Measurements from ENCODE around the gene CDC14B. TPM values are rescaled to one million over a fixed set of nuclear protein-coding genes. Genes with fewer than 3 reads are reported as not detected.
"Not testable (repeated sequence)": the region's sequence is repeated elsewhere in the genome, so short reads cannot be mapped to it uniquely, and the experiment has no call there.

The CDC14B gene
- total RNA-seq, 4 donors from 2014 or later: 19.8 to 28.8 (median 23.6) TPM

DNA sequence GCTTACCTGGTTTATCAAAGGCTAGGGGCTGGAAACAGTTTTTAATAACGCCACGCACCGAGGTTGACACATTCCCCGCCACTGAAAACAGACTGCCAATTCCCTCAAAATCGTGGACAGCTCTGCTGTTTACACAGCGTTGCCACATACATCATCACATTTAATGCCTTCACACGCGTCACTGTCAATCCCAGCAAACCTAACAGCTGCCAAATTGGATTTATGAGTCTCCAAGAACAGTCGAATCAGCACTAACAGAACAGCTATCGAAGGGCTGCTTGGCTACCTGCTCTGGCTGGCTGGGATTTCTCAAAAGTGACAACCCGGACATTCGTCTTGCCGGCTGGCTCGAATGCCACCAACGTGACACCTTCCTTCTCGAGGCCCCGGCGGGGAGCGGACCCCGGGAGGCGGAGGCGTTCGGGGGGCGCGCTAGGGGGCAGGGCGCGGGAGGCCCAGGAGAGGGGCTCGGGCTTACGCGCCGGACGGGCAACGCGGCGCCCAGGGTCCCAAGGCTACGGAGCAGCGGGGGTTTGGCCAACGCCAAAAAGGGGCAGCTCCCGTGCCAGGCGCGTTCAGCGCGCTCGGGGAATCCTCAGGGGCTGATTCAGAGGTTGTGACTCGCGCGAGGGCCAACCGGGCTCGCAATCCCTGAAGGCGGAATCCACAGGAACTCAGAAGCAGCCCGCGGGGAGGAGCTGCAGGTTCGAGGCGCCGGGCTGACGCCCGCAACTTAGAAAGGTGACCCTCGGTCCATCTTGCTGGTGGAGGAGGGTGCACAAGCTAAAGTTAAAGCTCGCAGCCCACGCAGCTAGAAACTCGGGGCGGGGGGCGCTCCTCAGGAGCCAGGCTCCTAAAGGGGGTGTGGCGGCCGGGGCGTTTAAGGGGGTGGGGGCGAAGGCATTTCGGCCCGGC is 1.2 kb downstream of the CDC14B start:
- peak; percentile 37 for ATAC-seq
- TF ChIP-seq POLR2A (IDR thresholded peaks at IDR 0.05): no peak
- TF ChIP-seq, protein P1, sequence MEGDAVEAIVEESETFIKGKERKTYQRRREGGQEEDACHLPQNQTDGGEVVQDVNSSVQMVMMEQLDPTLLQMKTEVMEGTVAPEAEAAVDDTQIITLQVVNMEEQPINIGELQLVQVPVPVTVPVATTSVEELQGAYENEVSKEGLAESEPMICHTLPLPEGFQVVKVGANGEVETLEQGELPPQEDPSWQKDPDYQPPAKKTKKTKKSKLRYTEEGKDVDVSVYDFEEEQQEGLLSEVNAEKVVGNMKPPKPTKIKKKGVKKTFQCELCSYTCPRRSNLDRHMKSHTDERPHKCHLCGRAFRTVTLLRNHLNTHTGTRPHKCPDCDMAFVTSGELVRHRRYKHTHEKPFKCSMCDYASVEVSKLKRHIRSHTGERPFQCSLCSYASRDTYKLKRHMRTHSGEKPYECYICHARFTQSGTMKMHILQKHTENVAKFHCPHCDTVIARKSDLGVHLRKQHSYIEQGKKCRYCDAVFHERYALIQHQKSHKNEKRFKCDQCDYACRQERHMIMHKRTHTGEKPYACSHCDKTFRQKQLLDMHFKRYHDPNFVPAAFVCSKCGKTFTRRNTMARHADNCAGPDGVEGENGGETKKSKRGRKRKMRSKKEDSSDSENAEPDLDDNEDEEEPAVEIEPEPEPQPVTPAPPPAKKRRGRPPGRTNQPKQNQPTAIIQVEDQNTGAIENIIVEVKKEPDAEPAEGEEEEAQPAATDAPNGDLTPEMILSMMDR (IDR thresholded peaks at IDR 0.05): peak in 1 of 4 experiments; percentile 18
- Histone ChIP-seq H3K27ac (peak overlapping the region; percentile 73 to 90 (median 87)), H3K9me3 (no peaks in the 10 kb centered on the region), H3K4me1 (peaks cover 0 to 29% (median 0%) of the 10 kb centered on the region in 3 donors), H3K4me3 (peak overlapping the region; percentile 92 to 96), H3K36me3 (no peaks in the 10 kb centered on the region), H3K27me3 (no peaks in the 10 kb centered on the region)
- WGBS, 2 donors (ENCODE audit: low coverage in 1 of 2): 36 to 50% methylated on average over 5 to 10 of the region's 69 CpGs

DNA sequence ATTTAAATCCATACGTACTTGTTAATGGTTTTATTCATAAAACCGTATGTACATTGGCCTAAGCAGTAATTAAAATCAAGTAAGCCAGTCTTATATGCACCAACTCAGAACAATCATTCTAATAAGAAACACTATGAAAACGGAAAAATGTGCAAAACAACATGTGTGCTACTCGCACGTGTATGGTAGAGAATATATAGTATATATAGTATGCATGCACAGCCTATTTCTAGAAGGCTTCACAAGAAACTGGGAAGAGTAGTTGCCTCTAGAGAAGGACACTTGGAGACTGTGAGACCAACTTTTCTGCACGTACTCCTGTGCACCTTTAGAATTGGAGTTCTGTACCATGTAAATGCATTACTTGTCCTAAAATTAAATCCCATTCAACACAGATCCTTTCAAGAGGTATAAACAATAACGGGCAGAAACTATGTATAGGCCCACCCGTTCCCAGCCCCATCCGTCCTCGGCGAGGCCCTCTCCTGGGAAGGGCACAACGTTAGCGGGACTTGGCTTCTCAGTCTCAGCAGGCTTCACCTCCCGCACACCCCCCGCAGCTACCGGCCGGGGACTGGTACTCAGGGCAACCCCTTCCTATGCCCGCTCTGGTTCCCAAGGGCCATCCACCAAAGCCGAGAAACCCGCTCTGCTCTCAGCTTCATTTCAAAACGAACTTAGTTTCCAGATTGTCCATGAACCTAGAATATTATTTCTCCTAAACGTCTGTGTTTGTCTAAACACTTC is 2.0 kb downstream of the CDC14B start:
- 78% methylated on average over 7 to 22 of the region's 22 CpGs for WGBS, 2 donors (ENCODE audit: low coverage in 1 of 2)
- no peak for TF ChIP-seq POLR2A (IDR thresholded peaks at IDR 0.05)
- TF ChIP-seq EP300 (IDR thresholded peaks at IDR 0.05): no peak
- no peak for TF ChIP-seq POLR2AphosphoS5 (IDR thresholded peaks at IDR 0.05)
- TF ChIP-seq, protein P1 (IDR thresholded peaks at IDR 0.05): no peak
- Histone ChIP-seq H3K36me3 (no peaks in the 10 kb centered on the region), H3K9me3 (no peaks in the 10 kb centered on the region), H3K27ac (peak overlapping the region; percentile 73 to 90 (median 87)), H3K27me3 (no peaks in the 10 kb centered on the region), H3K4me1 (peaks cover 3 to 38% (median 7%) of the 10 kb centered on the region in 3 donors), H3K4me3 (no peak overlapping the region)
- ATAC-seq: no peak

DNA sequence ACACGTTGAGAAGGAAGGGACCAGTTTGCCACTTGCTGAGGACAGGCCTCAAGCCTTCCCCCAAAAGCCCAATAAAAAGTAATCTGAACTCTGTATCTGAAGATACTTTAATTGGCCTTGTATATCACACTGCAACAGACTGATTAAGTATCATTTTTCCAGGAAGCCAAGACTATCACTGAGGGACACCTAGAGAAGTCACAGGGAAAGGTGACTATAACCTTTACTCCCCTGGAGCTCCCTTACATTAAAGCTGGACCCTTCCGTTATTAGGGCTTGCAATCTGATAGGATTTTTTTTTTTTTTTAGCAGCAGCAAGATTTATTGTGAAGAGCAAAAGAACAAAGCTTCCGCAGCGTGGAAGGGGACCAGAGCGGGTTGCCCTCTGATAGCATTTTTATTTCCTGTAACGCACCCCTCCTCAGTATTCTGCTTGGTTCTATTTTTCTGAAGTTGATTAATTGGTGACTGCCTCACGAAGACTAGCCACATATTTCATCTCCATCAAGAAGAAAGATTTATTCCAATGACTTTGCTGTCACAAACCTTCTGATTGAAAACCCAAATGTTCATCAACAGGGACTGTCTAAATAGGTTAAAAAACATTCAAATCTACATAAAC is 2.7 kb downstream of the CDC14B start:
- H3K4me1 ChIP-seq: peaks cover 3 to 45% (median 8%) of the 10 kb centered on the region in 3 donors
- TF ChIP-seq, protein P1 (IDR thresholded peaks at IDR 0.05): no peak
- TF ChIP-seq POLR2A (IDR thresholded peaks at IDR 0.05): no peak
- TF ChIP-seq POLR2AphosphoS5 (IDR thresholded peaks at IDR 0.05): no peak
- TF ChIP-seq EP300 (IDR thresholded peaks at IDR 0.05): no peak
- no peaks in the 10 kb centered on the region for H3K36me3 ChIP-seq
- H3K4me3 ChIP-seq: no peak overlapping the region
- H3K9me3 ChIP-seq: no peaks in the 10 kb centered on the region
- 77 to 79% methylated on average over 7 of the region's 7 CpGs for WGBS, 2 donors (ENCODE audit: low coverage in 1 of 2)
- peak overlapping the region in 1 of 4 donors; percentile 15 for H3K27ac ChIP-seq
- H3K27me3 ChIP-seq: no peaks in the 10 kb centered on the region
- ATAC-seq: no peak

DNA sequence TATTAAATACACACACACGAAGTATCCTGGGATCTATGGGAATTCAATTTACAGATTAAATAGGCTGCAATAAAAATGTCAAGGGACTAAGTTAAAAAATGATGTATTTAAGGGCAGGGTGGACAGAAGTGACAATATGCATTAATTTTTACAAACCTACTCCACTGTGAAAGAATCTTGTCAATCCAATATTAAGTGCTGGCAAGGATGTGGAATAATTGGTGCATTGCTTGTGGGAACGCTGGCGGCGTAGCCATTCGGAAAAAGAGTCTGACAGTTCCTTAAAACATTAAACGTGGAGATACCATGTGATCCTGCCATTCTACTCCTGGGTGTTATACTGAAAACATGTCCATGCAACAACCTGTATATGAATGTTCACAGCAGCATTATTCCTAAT is 4.2 kb downstream of the CDC14B start:
- no peak for ATAC-seq
- peak overlapping the region in 2 of 4 donors; percentile 7 to 27 for H3K27ac ChIP-seq
- peaks cover 3 to 60% (median 15%) of the 10 kb centered on the region in 3 donors for H3K4me1 ChIP-seq
- no peaks in the 10 kb centered on the region for H3K36me3 ChIP-seq
- no peak overlapping the region for H3K4me3 ChIP-seq
- no peaks in the 10 kb centered on the region for H3K9me3 ChIP-seq
- WGBS, 2 donors (ENCODE audit: low coverage in 1 of 2): 75 to 86% methylated on average over 6 of the region's 6 CpGs
- no peak for TF ChIP-seq POLR2AphosphoS5 (IDR thresholded peaks at IDR 0.05)
- TF ChIP-seq EP300 (IDR thresholded peaks at IDR 0.05): no peak
- H3K27me3 ChIP-seq: no peaks in the 10 kb centered on the region

DNA sequence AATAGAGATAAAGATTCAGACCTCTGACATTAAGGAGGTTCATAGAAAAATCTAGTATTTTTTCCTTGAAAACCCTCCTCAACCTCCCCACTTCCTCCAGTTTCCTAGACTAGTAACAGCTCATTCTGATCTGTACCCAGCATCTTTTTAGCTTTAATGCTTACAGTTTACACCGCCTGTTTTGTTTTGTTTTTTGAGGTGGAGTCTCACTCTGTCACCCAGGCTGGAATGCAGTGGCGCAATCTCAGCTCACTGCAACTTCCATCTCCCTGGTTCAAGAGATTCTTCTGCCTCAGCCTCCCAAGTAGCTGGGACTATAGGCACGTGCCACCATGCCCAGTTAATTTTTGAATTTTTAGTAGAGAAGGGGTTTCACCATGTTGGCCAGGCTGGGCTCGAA is 5.0 kb downstream of the CDC14B start:
- H3K36me3 ChIP-seq, ATAC-seq, H3K9me3 ChIP-seq, H3K4me3 ChIP-seq, H3K27me3 ChIP-seq: not testable (repeated sequence)
- WGBS, 2 donors (ENCODE audit: low coverage in 1 of 2): 87 to 100% methylated on average over 1 to 4 of the region's 4 CpGs
- peaks cover 3 to 55% (median 15%) of the 10 kb centered on the region in 3 donors for H3K4me1 ChIP-seq
- H3K27ac ChIP-seq: peak overlapping the region in 3 of 4 donors; percentile 7 to 27 (median 12)

All from gastroesophageal sphincter (tissue), 4 donors.